Activated T-helper 9 cell treated with anti-CD3 and anti-CD28 coated beads, Interleukin-2, amount 50 U/mL, for 16 hours (primary cell): ENCODE measurements around the gene SYT14.
"Not testable (repeated sequence)": the region's sequence is repeated elsewhere in the genome, so short reads cannot be mapped to it uniquely, and the experiment has no call there.

ENCODE experiments used
- DNase-seq: peaks from one replicate; pipeline ENCODE4 v3.0.0-alpha.2; 2020; ENCODE audit warnings: low read depth

Gene SYT14

DNA sequence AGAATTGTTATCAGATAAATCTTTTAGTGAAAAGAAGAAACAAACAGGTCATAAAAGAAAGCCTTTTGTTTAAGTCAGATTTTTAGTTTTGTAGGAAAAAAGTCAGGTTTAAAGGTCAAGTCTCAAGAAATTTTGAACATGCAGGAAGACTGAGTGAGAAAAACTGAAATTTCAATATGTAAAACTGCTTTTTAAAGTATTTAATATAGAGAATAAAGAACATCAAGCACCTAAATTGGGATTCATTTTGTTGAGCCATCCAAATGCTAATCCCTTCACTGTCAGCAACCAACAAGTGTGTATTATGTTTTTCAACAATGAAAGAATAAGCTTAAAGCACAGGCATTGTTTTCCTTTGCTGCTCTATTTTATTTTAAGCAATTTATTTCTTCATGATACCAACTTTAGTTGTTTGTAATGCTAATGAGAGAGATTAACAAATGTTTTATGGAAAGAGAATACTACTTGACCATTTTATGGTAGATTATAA, 179.7 kb downstream of the SYT14 start:
- DNase-seq: no peak

DNA sequence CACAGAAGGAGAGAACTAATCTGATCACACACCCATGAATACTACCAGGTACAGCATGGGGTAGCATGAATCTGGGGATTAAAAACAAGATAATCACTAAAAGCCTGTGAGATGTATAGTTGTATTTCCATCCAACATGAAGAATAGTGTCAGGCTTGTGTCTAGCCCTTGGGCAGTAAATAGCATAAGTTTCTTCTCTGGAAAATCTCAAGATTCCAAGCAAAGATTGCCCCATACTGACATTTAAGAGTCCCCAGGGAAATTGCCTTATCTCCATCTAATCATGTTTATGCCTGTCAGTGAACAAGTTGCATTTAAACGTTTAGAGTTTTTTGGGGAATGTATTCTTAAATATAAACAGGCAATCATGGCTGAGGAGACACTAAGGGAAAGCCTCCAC, 185.4 kb downstream of the SYT14 start:
- DNase-seq: no peak

- DNase-seq: no peak
These were observed 186.0 kb downstream of the SYT14 start for GRCh38 chr1:210123924-210124589.

- DNase-seq: no peak
These were observed 186.7 kb downstream of the SYT14 start for GRCh38 chr1:210124736-210125135.

DNA sequence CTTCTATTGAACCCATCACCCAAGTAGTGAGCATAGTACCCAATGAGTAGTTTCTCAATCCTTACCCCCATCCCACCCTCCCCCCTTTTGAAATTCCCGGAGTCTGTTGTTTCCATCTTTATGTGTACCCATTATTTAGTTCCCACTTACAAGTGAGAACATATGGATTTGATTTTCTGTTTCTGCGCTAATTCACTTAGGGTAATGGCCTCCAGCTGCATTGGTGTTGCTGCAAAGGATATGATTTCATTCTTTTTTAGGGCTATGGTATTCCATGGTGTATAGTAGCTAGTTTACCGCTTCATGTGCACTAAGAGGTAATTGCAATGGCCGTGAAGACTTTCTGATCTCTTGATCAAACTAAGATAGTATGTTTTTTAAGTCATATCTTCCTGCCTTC, 187.1 kb downstream of the SYT14 start:
- no peak for DNase-seq

DNA sequence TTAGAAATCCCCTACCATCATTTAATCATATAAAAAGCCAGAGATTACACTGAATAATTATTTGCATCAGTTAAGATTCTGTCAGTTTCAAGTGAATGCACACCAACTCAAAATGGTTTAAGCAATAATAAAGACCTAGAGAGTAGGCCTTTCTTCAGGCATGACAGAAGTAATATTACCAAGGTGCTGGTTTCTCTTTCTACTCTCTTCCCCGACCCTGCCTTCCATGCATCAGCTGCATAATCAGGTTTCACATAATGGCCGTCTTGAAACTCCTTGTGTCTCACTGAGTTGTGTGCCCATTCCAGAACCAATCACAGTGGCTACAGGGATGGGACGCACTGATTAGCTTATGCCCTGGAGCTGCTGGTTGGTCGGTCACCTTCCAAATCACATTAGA, 191.1 kb downstream of the SYT14 start:
- no peak for DNase-seq

GRCh38 chr1:210129759-210130158, 191.7 kb downstream of the SYT14 start:
- no peak for DNase-seq

GRCh38 chr1:210132582-210132981, 194.6 kb downstream of the SYT14 start:
- no peak for DNase-seq

GRCh38 chr1:210143465-210144062, 205.5 kb downstream of the SYT14 start:
- DNase-seq: peak; percentile 6

GRCh38 chr1:210144736-210145135, 206.7 kb downstream of the SYT14 start:
- DNase-seq: no peak

DNA sequence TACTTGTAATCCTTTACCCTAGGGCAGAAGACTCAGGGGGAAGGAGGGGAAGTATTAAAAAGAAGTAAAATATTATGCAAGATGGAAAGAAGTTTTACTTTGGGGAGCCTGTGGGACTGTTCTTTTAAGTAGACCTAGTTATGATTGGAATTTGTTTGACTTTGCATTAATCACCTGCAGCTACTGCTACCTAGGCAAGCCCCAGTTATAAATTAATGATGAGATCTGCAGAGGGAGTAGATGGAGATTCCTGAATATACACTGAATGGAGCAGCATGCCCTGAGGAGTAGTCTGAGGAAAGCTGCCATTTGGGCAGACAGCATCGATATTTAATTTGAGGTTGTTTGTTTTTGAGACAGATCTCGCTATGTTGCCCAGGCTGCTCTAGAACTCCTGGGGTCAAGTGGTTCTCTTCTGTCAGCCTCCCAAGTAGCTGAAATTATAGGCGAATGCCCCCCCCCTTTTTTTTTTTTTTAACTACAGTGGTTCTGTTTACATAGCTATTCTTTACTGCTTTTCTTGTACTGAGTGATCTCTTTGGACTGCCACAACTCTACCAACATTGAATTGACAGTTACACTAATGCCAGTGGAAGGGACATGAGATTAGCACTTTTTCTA, 213.1 kb downstream of the SYT14 start:
- no peak for DNase-seq

- no peak for DNase-seq
These were observed 221.2 kb downstream of the SYT14 start for GRCh38 chr1:210159211-210159610.

GRCh38 chr1:210170220-210170619, 232.2 kb downstream of the SYT14 start:
- DNase-seq: no peak

GRCh38 chr1:210174133-210174532, 236.1 kb downstream of the SYT14 start:
- DNase-seq: no peak

DNA sequence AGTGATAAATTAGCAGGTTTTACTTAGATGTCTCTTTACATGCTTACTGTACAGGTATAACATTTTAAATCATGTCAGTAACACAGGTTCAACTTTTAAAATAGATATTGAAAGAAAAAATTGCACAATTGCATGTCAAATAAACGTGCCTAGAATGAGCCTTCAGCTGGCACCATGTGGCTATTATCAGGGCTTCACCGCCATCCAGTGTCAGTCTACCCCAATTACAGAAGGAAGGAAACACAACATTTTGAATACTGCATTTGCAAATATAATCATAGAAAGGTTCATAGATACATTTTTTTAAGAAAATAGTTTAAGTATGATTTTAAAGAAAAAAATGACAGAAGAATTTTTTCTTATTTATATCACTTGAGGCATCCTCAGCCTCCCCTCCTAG, 247.0 kb downstream of the SYT14 start:
- DNase-seq: no peak

- not testable (repeated sequence) for DNase-seq
These were observed 250.0 kb downstream of the SYT14 start for GRCh38 chr1:210187849-210188606.

DNA sequence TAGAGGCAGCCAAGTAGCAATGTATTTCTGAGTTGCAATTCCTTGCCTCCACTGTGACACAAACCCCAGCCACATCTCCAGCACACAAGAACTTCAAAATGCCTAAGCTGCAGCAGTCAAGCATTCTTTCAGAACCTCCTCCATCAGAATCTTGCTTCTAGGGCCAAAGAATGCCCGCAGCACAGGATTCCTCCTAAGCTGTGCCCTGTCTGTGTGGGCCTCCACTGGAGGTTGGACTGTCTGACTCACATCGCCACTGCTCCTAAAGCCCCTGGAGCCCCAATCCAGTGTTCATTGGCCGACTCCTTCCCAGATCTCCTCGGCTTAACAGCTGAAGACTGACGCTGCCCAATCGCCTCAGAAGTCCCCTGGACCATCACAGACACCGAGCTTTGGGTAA, 251.4 kb downstream of the SYT14 start:
- no peak for DNase-seq

GRCh38 chr1:210195635-210196160, 257.7 kb downstream of the SYT14 start:
- DNase-seq: no peak

- DNase-seq: not testable (repeated sequence)
These were observed 258.2 kb downstream of the SYT14 start for GRCh38 chr1:210196266-210196665.

DNA sequence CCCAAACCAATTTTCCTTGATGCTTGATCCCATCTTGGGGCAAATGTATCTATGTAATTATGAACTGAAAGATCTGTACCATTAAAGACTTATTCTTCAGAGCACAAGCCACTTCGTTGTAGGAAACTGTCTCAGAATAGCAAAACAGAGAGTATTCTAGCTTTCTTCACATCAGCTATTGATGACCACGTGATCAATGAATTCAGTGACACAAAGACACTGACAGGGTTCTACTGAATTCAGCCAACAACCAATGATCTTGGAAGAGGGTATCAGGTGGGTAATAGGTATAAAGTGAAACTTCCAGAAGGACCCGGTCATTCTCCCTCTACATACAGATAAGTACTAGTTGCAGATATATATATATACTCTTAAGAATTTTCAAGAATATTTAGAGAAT, 260.8 kb downstream of the SYT14 start:
- DNase-seq: no peak

DNA sequence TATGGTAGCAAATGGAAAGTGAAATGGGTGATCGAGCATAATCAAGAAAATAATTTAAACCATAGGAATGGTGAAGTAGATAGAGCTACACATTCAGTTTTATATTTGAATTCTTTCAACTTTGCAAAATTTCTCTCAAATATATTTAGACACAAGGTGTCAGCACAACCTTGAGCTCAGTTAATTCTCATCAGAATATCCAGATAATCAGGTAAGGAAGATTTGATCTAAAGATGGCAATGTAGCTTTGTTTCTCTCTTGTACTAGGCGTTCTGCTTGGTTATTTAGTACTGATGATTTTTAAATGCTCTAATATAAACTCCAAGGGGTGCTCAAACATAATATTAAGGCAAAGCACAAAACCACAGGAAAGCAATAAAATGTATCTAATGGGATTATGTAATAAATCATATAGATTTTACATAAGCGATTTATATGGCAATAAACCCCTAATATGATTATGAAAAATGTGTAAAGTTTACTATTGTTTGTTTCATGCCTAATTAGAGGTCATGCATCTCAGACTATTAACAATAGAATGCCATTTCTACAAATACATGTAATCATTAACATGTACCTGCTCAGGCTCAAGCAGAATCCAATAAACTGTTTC, 262.2 kb downstream of the SYT14 start:
- DNase-seq: no peak

DNA sequence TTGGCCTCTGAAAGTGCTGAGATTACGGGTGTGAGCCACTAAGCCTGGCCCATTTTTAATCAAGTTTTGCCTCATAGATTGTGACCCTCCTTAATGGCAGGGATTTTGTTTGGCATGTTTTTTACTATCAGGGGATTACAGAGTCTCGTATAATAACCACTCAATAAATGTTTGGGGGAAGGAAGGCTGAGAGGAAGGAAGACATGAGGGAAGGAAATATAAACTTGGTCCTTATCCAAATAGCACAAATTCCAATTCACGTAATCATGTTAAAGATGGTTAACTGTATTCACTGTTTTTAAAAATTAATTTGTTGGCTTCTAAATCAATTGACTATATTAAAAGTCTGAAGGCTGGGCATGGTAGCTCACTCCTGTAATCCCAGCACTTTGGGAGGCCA, 263.7 kb downstream of the SYT14 start:
- no peak for DNase-seq
